Activated CD4-positive, alpha-beta T cell treated with anti-CD3 and anti-CD28 coated beads, Interleukin-2, amount 50 U/mL, for 1 hour (primary cell): ENCODE measurements around the gene ITGB4.

Experiments used
- DNase-seq: peaks from one replicate; pipeline ENCODE4 v3.0.0-alpha.2; 2020

ITGB4 gene

DNA sequence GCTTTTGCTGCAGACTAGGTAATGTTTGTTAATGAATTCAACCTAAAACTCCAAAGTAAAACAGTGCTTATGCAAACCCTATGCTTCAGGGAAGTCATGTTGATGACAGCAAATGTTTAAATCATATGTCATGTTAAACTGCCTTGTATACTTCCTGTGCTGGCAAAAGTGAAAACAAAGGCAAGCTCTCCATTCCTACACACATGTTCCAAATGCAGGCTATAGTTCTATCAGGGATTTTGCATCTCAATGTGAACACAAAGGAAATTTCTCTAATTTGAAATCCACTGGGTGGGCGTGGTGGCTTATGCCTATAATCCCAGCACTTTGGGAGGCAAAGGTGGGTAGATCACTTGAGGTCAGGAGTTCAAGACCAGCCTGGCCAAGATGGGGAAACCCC lies 82.6 kb downstream of the ITGB4 start:
- DNase-seq, result no peak

DNA sequence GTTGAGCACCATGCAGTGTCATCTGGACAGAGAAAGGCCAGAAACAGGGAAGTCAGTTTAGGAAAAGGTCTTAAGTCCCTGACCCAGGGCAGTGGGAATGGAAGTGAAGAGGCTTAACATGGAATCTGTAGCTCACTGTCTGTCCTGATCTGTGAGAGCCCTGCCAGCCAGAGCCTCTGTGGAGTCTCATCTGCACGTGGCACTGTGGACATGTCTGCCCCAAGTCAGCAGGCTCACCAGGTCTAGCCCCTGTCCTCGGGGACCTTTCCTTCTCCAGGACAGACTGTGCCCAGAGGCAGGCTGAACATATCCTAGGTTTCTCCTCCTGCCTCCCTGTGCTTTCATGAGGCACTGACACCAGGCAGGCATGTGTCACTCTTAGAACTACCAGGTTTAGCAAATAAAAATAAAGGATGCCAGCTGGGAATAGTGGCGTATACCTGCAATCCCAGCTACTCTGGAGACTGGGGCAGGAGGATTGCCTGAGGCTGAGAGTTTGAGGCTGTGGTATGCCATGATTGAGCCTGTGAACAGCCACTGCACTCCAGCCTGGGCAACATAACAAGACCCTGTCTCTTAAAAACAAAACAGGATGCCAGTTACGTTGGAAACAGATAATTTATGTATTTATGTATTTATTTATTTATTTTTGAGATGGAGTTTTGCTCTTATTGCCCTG lies 85.7 kb downstream of the ITGB4 start:
- DNase-seq, result no peak
